DND-41 (cell line): ENCODE measurements around the gene DCC.

ENCODE experiments used
- CTCF ChIP-seq: IDR thresholded peaks from 2 replicates; pipeline ENCODE4 v1.5.1; 2012; ENCODE audit warnings: borderline replicate concordance, low read length, moderate library complexity, mild to moderate bottlenecking; ENCODE audit not compliant: poor library complexity, severe bottlenecking; ENCODE audit errors: extremely low read depth
- EZH2 ChIP-seq: IDR thresholded peaks from 3 replicates; pipeline ENCODE4 v1.6.1; 2012; ENCODE audit warnings: borderline replicate concordance, low read depth, mild to moderate bottlenecking, moderate library complexity, low read length, inconsistent platforms; ENCODE audit not compliant: severe bottlenecking

- TF ChIP-seq EZH2: no peak
- no peak for TF ChIP-seq CTCF
These were observed 1164.0 kb downstream of the DCC start for GRCh38 chr18:53503914-53504441.
